Stimulated activated CD4-positive, alpha-beta T cell treated with anti-CD3 and anti-CD28 coated beads, Interleukin-2, amount 100 ng/mL, for 24 hours (primary cell): Measurements from ENCODE around the gene C21orf91.

Experiments
- DNase-seq, 2 donors: peaks; one replicate each; pipeline ENCODE4 v3.0.0-alpha.2; 2020

C21orf91 gene

GRCh38 chr21:17797967-17798366 is 21.2 kb downstream of the C21orf91 start:
- no peak for DNase-seq

- no peak for DNase-seq
These were observed 22.7 kb downstream of the C21orf91 start for GRCh38 chr21:17796503-17796902.

- no peak for DNase-seq
These were observed 23.1 kb downstream of the C21orf91 start for GRCh38 chr21:17796037-17796403.

- no peak for DNase-seq
These were observed 23.8 kb downstream of the C21orf91 start for GRCh38 chr21:17795146-17796036.

- DNase-seq: no peak
These were observed 24.5 kb downstream of the C21orf91 start for GRCh38 chr21:17794518-17795145.

- DNase-seq: no peak
These were observed 25.7 kb downstream of the C21orf91 start for GRCh38 chr21:17793246-17794123.

- no peak for DNase-seq
These were observed 29.5 kb downstream of the C21orf91 start for GRCh38 chr21:17789656-17790055.

- no peak for DNase-seq
These were observed 30.1 kb downstream of the C21orf91 start for GRCh38 chr21:17789069-17789468.

- no peak for DNase-seq
These were observed 32.3 kb downstream of the C21orf91 start for GRCh38 chr21:17786851-17787181.

GRCh38 chr21:17786071-17786850 is 32.9 kb downstream of the C21orf91 start:
- DNase-seq: no peak

- no peak for DNase-seq
These were observed 33.8 kb downstream of the C21orf91 start for GRCh38 chr21:17785403-17785788.

- DNase-seq: peak; percentile 22 to 50
These were observed 34.4 kb downstream of the C21orf91 start for GRCh38 chr21:17784604-17785402.

GRCh38 chr21:17784180-17784598 is 35.0 kb downstream of the C21orf91 start:
- no peak for DNase-seq

GRCh38 chr21:17783481-17784179 is 35.5 kb downstream of the C21orf91 start:
- no peak for DNase-seq

GRCh38 chr21:17783003-17783402 is 36.2 kb downstream of the C21orf91 start:
- DNase-seq: no peak

- DNase-seq: no peak
These were observed 37.1 kb downstream of the C21orf91 start for GRCh38 chr21:17782051-17782450.

GRCh38 chr21:17781524-17781923 is 37.6 kb downstream of the C21orf91 start:
- no peak for DNase-seq

GRCh38 chr21:17780539-17780938 is 38.6 kb downstream of the C21orf91 start:
- DNase-seq: peak; percentile 23 to 39

GRCh38 chr21:17779980-17780379 is 39.2 kb downstream of the C21orf91 start:
- DNase-seq: no peak

GRCh38 chr21:17779496-17779895 is 39.7 kb downstream of the C21orf91 start:
- no peak for DNase-seq
